GM04503 (cell line): ENCODE results near the gene BNC2.
"Not testable (repeated sequence)": the region's sequence is repeated elsewhere in the genome, so short reads cannot be mapped to it uniquely, and the experiment has no call there.

ENCODE experiments used
- DNase-seq: peaks from one replicate; pipeline ENCODE4 v3.0.0-alpha.2; 2012; ENCODE audit warnings: low read depth

BNC2 gene

DNA sequence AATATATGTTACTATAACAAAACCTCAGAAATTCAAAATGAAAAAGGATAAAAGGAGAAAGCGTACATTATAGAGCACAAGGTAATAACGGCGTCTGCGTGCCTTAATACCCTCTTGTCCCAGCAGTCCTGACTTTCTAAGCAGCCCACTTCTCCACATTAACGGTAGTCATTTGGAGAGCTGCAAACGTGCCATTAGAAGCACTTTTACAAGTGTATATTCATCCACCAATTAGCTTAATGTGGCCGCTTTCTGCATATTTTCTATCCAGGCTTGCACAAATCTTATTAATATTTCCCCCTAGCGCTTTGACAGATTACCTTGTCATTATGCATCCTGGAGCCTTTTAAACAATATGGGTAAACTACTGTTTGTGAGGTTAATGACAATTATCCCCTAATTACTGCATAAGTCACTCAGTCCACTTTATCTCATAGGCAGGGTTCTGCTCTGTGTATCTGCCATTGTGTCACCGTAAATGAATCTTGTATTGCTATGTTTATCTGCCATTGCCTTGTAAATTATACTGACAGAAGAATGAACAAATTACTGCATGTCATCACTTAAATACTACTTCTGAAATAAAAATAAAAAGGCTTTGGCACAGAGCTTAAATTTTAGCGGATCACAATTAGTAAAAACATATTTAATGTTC, 421.3 kb downstream of the BNC2 start:
- DNase-seq: no peak

DNA sequence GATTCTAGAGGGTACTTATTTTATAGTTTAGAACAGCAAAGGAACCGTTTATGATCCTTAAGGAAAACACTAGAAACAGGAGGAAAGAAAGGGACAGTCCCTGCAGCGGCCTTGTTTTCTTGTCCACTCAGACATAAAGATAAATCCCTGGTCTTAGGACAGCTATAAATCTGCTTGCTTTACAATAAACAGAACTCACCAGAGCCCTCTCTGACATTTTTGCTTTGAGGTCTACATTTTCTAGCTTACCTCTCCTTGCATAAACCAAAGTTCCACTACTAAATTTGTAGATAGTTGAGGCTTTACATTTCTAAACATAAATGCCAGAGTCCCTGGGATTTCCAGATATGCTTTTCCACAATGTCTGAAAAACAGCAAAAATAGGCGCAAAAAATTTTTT, 422.5 kb downstream of the BNC2 start:
- DNase-seq: no peak

DNA sequence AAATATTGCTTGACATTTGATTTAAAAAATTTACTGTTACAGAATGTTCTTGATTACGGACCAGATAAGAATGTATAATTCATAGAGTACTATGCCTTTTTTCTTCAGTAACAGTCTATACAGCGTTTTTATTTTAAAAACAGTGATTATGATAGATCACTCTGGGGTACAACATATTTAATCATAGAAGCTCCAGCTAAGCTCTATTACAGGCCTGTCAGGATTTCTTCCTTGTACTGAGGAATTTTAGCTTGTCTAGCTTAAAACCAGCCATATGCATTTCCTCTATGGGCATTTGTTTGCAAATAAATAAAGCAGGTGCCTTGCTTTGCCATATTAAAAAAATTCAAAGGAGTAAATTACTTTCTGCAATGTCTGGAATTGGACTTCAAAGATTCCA, 423.8 kb downstream of the BNC2 start:
- DNase-seq: no peak

DNA sequence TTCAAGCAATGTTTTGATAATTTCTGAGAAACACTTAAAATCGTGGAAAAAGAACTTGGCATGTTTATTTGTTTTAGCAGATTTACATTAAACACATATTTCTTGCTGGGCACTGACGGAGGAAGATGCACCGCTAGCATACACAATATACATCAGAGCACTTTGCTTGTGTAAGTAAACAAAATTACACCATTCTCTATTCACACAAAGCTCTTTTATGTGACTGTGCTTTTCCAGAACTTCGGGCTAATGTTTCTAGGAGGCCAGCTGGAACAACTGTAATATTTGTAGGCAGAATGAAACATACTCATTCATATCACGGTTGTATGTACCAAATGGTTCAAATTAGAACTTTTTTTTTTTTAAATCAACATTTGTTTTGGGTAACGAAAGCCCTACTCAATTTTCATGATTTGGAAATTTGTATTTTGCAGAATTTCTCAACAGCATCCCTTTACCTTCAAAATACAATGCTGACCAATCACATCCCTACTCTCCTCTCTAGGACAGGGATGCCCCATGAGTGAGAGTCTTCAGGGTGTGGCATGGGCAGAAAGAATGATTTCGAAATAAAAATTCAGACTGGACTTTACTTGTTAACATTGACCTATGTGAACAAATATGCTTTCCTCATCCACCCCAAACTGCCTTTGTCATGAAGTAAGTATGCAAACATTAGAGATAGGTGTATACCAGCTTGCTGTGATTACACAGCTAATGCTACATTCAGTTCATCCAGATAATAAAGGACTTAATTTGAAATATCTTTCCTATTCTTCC, 425.1 kb downstream of the BNC2 start:
- peak; percentile 28 for DNase-seq

DNA sequence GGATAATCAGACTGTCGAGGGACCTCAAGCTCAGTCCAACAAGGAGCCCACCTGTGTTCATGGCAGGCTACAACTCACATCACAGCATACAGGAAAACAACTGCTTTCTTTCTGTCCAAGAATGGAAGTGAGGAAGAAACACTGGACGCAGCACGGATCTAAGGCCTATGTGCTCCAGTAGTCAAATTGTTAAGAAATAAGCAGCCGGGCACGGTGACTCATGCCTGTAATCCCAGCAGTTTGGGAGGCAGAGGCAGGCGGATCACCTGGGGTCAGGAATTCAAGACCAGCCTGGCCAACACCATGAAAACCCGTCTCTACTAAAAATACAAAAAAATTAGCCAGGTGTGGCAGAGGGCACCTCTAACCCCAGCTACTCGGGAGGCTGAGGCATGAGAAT, 427.8 kb downstream of the BNC2 start:
- no peak for DNase-seq

DNA sequence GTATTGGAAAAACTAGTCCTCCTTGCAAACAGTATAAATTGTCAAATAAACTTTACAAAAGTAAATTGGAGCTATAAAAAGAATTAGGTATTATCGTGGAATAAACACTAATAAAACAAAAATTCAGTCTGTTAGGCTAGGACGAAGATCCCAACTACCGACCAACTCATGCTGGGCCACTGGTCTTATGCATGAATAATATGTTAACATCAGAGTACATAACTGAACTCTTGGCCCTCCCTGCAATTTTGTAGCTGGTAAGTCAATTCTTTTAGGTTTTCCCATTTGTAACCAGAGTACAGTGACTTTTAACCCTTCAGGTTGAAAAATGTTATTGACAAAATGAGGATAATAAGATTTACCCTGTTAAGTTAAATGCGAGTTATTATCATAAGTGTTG, 428.7 kb downstream of the BNC2 start:
- no peak for DNase-seq

DNA sequence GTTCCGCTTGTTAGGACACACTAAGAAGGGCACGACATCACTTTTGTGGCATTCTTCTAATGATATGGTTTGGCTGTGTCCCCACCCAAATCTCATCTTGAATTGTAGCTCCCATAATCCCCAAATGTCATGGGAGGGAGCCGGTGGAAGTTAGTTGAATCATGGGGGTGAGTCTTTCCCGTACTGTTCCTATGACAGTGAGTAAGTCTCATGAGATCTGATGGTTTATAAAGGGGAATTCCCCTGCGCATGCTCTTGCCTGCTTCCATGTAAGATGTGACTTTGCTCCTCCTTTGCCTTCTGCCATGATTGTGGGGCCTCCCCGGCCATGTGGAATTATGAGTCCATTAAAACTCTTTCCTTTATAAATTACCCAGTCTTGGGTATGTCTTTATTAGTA, 431.6 kb downstream of the BNC2 start:
- not testable (repeated sequence) for DNase-seq

DNA sequence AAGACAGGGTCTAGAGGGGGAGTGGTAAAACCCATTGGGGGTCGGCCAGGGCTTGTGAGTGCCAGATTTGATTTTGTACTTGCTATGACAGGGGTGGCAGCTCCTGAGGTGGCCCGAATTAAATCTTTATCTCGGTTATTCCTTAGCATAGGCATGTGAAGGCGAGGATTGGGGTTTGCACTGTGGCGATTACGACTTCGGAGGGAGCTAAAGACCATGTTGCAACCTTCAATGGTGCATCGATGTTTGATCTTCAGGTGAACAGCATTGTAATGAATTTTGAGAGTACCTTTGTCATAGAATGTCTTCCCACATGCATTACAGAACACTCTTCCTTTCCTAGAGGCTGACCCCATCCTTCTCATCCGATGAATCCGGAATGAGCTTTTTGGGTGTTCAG, 433.9 kb downstream of the BNC2 start:
- DNase-seq: no peak

DNA sequence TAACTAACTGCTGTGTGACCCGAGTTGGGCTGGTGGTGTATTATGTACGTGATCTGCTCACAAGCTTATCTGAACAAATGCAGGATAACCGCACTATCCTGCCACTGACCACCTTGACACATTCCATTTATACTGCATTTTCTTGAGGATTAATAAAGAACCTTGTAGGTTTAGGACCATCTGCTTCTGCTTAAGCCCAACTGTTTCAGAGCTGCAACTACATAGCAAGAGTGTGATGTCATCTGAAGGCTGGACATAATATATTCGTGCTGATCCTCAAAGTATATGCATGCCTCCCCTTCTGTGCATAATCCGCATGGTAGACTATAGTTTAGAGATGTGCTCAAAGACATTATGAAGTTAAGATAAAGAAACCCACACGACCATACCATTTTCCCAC, 435.9 kb downstream of the BNC2 start:
- DNase-seq: no peak

DNA sequence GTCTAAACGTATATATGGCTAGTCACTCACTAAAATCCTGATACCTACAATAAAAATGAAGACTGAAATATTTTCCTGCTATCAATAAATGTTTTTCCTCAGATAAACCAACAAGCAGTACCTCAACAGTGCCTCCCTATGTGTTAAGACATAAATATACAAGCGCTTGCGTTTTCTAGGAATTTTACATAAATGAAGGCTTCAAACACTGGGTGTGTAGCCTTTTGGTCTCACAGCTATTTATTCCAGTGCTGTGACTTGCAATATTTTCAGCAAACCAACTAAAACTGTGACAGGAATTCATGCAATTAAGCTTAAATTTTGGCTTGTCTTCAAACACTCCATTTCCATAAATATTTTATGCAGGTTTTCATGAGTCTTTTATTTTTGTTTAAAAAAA, 437.0 kb downstream of the BNC2 start:
- no peak for DNase-seq

DNA sequence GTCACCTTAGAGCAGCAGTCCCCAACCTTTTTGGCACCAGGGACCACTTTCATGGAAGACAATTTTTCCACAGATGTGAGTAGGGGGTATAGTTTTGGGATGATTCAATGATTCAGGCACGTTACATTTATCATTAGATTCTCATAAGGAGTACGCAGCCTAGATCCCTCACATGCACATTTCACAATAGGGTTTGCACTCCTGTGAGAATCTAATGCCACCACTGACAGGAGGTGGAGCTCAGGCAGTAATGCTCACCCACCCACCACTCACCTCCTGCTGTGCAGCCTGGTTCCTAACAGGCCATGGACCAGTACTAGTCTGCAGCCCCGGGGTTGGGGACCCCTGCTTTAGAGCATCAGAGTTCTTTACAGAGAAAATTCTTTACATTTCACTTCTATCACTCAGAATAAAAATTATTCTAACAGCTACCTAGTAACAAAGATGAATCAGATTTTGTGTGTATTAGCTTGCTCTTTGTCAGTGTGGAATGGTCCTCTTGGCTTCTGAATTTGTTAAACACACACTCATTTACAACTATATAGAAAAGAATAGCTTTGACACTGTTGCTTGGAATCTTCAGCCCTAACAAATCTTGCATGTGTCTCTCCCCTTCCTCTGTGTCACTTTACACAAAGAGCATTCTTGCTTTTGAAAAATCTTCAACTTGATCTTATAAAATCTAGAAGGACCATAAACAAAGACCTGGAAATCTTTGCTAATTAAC, 438.6 kb downstream of the BNC2 start:
- no peak for DNase-seq

DNA sequence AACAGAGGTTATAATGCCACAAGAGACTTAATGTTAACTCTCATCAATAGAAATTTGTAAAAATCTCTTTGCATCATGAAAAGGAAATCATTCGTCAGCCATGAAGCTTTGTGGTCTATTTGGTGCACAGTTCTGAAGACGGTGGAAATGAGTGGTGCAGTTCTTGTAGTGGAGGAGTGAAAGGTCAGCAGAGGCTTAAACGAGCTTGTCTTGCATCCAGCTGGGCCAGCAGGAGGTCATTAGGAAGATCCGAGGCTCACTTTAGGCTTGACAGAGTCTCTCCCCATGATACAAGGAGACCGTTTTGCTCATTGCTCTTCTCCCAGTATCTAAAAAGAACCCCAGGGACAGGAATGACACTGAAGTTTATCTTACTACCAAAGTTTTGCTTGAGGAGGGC, 440.8 kb downstream of the BNC2 start:
- no peak for DNase-seq

DNA sequence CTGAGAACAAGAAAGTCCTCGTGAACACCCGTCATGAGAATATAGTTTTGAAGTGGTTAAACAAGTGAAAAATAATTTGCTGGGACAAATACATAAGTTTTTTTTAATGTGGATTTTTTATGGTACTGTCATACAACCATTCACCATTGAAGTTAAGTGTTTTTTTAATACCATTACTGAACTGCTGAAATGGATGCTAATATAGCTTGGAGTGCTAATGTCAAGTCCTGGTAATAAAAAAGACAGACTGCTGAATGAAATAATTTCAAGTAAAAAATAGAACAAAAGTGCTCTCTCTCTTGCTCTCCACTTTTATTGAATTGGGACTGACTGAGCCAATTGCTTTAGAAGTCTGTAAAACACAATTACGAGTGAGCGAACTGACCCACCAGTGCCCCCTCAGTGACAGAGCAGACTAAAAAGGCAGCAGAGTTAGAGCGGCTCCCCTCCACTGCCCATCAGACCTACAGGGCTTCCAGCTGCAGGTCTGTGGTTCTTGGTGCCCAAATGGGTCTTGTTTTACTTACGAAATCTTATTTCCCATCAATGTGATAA, 442.5 kb downstream of the BNC2 start:
- DNase-seq: no peak

DNA sequence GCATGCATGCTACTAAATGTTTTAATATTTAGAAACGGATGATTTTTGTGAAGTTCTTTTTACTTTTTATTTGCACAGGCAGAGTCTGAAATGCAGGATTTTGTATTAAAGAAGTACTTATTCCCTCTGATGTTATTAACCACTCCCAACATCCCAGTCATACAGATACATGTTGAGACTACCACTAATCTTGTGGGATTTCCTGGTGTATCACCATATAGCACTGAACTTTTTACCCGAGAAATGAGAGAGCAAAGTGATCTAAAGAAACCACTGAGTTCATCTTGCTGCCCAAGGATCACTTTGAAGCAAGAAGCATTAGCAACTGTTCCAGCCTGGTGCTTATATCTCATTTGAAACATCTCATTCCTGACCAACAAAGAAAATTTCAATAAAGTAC, 443.8 kb downstream of the BNC2 start:
- DNase-seq: no peak

DNA sequence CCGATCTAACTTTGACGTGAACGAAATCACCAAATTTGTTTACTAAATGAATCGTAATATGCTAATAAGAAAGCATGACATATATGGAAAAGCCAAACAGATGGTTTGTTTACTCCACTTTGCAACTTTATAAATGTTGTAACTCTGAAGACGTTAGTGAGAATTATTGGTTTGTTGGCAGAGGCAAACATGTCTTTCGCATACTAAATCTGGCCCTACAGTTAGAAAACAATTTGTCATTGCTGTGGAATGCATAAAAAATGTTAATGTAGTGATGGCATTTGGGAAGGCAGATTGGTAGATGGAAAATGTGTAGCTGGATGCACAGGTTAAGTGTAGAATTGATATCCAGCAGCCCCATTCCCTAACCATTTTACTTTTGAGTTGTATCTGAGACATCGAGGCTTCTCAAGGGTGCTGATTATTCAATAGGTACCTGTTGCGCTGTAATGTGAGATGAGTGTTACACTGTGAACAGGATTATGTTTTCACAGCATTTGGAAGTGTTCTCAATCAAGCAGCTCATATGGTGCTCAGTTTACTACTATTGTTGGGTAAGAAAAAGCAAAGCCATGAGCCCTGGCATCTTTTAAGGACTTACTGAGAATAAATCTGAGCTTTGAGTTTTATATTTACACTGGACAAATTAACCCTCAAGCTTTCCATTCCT, 444.8 kb downstream of the BNC2 start:
- peak; percentile 47 for DNase-seq

DNA sequence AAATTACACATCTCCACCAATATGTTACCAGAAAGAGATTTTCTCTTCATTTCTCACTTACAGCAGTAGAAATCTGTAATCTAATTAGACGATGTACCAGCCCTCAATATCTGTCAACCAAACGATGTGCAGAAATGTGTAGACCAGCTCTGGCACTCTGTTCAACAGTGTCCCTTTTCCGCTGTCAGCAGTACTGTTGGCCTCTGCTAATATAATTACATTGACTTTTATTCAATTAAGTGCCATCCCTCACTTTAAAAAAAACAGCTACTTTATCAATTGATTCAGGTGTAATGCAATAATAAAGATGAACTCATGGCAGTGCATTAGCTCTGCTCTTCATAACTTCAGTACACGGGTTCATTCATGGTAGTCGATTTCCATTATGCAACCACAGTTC, 448.4 kb downstream of the BNC2 start:
- DNase-seq: no peak

DNA sequence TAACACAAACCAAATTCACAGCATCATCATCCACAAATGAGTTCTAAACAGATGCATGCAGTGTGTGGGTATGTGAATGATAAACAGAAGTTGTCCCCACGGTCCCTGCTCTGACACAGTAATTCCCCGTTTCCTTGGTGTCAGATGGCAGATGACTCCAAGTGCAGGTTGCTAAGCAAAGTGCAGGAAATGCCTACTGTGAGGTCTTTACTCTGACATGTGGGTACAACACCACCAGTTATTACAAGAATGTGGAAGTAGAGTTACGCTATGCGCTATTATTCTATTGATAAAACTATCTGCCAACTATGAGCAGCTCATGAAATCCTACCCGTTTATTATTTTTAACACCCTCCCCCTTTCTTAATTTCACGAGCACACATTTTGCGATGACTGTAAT, 448.9 kb downstream of the BNC2 start:
- no peak for DNase-seq

DNA sequence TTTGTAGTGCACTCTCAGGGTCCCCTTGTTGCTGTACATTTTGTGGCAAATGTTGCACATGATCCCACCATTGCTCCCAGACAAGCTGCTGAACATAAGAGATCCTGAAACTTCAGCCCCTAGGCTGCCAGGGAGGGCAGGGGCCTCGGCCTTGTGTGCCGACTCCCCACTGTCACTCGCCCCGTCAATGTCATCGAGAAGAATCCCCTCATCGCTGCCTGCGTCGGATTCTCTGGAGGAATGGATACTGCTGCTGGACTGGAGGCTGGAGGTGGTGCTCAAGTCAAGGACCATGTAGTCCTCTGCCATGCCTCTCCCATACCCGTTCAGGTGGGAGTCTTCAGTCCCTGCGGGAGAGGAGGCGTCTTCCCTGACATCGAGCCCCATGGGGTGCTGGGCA, 451.3 kb downstream of the BNC2 start:
- DNase-seq: no peak

DNA sequence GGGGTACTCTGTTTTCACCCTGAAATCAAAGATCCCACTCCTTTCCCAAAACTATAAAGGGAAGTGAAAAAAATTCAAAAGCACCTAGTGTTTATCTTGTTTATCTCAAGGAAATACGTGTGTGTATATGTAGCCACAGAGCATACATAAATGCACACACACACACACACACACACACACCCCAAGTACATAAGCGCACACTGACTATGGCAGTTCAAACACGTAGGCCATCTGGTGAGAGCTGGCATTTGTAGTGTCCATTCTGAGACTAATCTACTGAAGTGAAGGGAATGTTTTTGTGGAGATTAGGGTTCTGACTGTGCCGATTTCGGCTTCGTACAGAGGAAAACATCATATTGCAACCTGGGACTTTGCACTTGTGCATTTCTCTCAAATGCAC, 451.7 kb downstream of the BNC2 start:
- no peak for DNase-seq

DNA sequence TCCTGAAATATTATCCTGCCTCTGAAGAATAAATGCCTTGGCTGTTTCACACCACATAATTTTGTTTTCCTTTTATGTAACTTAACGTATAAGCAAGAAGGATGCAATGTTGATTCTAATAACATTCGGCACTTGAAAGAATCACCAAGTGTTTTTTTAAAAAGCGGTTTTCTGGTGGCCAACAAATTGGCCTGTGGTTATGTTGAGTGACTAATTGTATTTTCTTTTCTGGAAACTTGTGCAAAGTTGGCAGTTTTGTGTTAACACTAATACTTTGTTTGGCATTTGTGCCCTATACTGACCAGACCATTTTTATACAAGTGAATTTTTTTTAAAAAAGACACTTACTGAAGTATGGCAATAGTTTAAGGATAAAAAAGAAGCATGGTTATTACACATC, 452.7 kb downstream of the BNC2 start:
- no peak for DNase-seq

DNA sequence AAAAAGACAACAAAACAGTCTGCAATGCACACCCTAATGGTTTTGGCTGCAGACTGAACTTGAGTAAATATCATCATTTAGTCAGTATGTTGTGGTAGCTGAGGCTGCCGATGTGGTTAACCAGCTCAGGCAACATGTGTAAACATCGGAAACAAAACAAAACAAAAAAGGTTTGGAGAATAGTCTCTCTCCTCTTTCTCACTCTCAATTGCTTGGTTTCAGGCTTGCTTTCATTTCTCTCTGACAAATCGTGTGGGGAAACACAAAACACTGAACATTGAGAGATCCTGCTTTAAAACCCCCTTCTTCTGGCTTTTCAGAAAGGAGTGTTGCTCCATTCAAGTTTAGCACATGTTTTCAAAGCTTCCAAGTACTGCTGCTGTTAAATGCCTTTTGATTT, 453.3 kb downstream of the BNC2 start:
- peak; percentile 93 for DNase-seq

DNA sequence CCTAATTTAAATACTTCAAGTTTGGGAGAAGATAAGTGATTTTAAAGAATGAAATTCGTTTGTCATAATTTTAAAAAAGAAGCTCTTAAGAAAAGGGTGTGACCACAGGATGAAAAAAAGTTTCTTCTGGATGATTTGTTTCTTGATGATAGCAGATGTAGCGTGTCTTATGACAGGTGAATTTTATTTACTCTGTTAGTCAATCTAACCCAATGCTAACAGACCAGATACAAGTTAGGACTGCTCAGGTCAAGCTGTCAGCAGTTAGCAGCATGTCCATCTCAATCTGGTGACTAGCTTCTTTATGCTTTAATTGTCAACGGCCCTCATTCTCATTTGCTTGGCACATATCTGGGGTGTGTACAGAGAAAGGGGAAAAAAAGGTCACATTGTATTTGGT, 456.0 kb downstream of the BNC2 start:
- no peak for DNase-seq
